Dermis microvascular lymphatic vessel endothelial cell (primary cell): Measurements from ENCODE around the gene RBM20. TPM values are rescaled to one million over a fixed set of nuclear protein-coding genes. Genes with fewer than 3 reads are reported as not detected.
"Not testable (repeated sequence)": the region's sequence is repeated elsewhere in the genome, so short reads cannot be mapped to it uniquely, and the experiment has no call there.

Source experiments
- DNase-seq, 2 donors: peaks; one replicate each; pipeline versions ENCODE4 v3.0.0 to v3.0.0-alpha.2; 2010; ENCODE audit warnings: low read depth in 2 of 2
- total RNA-seq: library from RNA; depleted of rRNA; stranded (reverse); fragments of >200 nt; gene quantifications from 2 replicates; pipeline ENCODE4 v1.2.1, GENCODE V29; 2014

RBM20 gene
- total RNA-seq, 1 donor from 2014 or later = 0.77 TPM

- DNase-seq = not testable (repeated sequence)
Measured at GRCh38 chr10:110867011-110867806, 223.1 kb downstream of the RBM20 start.

GRCh38 chr10:110867807-110868465 is 223.8 kb downstream of the RBM20 start:
- DNase-seq = no peak

- DNase-seq = no peak
Measured at GRCh38 chr10:110868981-110869380, 224.8 kb downstream of the RBM20 start.

- no peak for DNase-seq
Measured at GRCh38 chr10:110870823-110871297, 226.7 kb downstream of the RBM20 start.

GRCh38 chr10:110871298-110872084 is 227.4 kb downstream of the RBM20 start, which contains the start of gene PDCD4:
TSS of gene PDCD4 (plus strand) at chr10:110871928. CDS start at chr10:110876028, 4,100 bp downstream.
- DNase-seq = peak; percentile 94 to 99

- peak; percentile 33 to 72 for DNase-seq
Measured at GRCh38 chr10:110872145-110872983, 228.2 kb downstream of the RBM20 start.

- no peak for DNase-seq
Measured at GRCh38 chr10:110872984-110873923, 229.1 kb downstream of the RBM20 start.

- no peak for DNase-seq
Measured at GRCh38 chr10:110873951-110874350, 229.8 kb downstream of the RBM20 start.

- no peak for DNase-seq
Measured at GRCh38 chr10:110876000-110876399, 231.9 kb downstream of the RBM20 start.

GRCh38 chr10:110876788-110877187 is 232.7 kb downstream of the RBM20 start:
- DNase-seq = no peak

GRCh38 chr10:110880012-110880411 is 235.9 kb downstream of the RBM20 start:
- DNase-seq = no peak

GRCh38 chr10:110881247-110881646 is 237.1 kb downstream of the RBM20 start:
- DNase-seq = no peak

- no peak for DNase-seq
Measured at GRCh38 chr10:110881905-110882304, 237.8 kb downstream of the RBM20 start.

GRCh38 chr10:110883924-110884323 is 239.8 kb downstream of the RBM20 start:
- peak in 1 of 2 donors; percentile 64 for DNase-seq

GRCh38 chr10:110885932-110886674 is 242.0 kb downstream of the RBM20 start:
- no peak for DNase-seq

GRCh38 chr10:110887560-110887959 is 243.4 kb downstream of the RBM20 start:
- no peak for DNase-seq
